RKO (cell line): ENCODE results near the gene TUBA3E.
"Not testable (repeated sequence)": the region's sequence is repeated elsewhere in the genome, so short reads cannot be mapped to it uniquely, and the experiment has no call there.

Experiments used
- DNase-seq: peaks from one replicate; pipeline ENCODE4 v3.0.0-alpha.2; 2016; ENCODE audit warnings: low spot score

TUBA3E gene

DNA sequence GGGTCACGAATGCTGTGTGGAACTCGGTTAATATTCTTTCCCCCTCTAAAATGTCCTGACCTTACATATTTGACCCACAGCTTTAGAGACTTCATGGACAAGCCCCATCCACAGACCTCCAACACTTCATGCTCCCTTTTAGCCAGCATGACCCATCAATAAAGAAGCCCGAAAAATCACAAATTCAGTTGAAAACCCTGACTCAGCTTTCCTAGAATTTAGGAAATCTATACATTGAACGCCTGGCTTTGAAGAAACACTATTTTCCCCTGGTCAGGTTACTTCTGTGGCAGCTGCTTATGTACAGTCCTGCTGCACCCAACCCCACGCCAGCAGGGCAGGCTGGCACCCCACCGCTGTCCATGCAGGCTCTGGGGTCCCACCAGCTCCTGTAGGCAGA is 6.9 kb downstream of the TUBA3E start:
- not testable (repeated sequence) for DNase-seq

DNA sequence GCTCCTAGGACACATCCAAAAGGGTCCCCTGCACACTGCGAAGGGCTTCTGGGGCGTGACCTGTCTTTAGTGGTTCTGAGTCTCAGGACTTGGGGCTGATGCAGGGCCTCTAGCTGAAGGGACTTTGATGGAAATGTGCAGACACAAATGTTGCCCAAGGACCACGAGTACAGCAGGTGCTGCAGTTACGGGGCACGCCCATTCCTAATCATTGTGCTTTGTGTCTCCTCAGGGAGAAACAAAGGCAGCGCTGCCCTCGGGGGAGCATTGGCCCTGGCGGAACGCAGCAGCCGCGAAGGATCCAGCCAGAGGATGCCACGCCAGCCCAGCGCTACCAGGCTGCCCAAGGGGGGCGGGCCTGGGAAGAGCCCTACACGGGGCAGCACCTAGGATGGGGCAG is 8.0 kb downstream of the TUBA3E start:
- DNase-seq = no peak

DNA sequence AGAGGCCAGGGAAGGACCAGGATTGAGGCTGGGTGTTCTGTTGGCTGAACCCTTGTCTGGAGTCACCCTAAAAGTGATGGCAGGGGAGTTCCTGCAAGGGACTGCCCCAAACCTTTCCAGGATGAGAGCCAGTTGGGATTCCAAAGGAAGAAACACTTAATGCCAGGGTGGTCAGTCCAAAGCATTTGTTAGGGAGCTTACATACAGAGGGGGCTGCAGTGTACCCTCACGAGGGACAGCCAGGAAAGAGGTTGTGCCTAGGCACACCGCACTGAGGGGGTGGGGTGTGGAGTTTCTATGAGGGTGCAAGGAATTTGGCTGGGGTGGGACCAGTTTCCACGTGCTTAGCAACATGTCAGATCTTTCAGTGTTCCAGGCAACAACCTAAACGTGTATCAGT is 9.3 kb downstream of the TUBA3E start:
- not testable (repeated sequence) for DNase-seq

DNA sequence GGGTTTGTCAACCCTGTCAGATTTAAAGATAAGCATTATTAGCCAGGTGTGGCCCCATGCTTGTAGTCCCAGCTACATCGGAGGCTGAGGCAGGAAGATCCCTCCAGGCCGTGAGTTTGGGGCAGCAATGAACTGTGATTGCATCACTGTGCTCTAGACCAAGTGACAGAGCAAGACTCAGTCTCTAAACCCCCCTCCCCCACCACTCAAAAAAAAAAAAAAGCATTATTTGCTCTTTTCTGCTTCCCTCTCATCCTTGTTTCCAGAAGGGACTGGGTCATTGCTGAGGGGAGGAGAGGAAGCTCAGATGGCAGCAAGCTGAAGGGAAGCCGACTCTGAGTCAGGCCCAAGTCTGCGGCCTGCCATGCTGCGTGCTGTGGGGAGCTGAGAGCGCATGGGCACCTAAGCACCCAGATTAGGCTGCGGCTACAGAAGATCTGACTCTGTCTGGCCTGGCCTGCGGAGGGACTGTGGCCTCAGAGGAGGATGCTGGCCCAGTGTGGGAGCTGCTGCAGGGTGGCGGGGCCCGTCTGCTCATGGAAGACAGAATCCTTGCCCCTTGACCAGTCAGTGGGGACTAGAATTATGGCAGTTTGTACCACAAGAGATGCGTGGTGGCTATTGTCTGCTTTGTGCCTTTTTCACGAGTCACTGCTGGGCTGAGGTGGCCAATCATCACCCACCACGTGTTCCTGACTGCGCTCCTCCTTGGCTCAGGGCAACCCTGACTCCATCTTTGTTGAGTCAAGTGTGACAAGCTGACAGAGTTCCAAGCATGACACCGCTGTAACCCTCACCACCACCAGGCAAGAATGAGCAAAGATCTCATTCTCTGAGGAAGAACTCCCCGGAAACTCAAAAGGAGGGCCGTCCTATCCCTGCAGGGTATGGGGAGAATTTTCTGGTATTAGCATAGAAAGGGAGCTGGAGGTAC is 10.1 kb downstream of the TUBA3E start:
- DNase-seq = not testable (repeated sequence)

DNA sequence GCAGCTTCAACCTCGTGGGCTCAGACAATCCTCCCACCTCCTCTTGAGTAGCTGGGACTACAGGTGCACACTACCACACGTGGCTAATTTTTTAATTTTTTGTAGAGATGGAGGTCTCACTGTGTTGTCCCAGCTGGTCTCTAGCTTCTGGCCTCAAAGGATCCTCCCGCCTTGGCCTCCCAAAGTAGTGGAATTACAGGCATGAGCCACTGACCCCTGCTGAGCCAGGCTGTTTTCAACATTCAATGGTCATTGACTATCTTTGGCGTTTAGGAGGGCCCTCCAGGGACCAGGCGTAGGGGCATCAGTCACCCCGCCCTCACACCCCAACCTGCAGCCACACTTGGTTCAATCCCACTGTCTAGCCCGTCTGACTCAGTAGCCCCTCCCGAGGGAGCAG is 11.0 kb downstream of the TUBA3E start:
- DNase-seq = no peak

DNA sequence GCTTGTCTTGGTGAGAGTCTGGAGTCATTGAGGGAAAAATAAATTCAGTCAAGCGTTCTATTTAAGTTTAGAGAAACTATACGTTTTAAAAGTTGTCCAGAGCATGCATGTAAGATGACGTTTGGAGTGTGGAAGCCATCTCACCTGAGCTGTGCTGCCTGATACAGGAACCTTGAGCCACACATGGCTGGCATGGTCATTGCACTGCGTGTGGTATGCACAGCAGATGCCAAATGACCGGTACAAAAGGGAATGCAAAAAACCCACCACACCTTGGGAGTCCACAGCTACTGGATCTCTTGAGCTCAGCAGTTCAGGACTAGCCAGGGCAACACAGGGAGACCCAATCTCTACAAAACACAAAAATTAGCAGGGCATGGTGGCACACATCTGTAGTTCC is 11.8 kb downstream of the TUBA3E start:
- DNase-seq = no peak

DNA sequence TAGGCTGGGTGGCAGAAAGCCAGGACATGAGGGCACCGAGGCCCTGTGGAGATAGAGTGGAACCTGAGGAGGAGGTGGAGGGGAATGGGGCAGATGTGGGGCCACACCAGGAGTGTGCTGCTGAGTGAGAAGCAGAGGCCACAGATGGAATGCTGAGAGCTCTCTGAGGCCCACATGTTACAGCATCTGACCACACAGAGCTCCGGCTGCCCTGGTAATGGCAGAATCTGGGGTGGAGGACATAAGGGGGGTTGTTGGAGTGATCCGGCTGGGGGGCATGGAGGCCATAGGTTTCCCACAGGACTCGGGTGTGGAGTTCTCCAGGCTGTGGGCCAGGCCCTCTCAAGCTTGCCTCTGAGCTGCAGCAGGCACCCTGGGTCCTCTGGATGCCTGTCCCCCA is 12.3 kb downstream of the TUBA3E start:
- DNase-seq = no peak

DNA sequence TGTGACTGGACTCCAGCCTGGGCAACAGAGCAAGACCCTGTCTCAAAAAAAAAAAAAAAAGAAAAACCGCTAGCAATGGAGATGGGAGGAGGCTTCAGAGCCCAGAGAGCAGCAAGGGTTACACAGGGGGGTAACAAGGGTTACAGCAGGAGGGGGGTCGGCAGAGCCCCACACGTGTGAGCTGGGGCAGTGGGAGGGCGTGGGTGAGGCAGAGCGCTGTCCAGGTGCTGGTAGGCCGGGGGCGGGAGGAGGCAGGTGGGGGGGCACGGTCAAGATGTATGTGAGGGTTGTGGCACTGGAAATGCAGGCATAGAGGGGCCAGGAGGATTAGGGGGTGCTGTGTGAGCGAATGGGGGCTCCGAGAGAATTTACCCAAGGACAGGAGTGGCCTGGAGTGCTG is 12.8 kb downstream of the TUBA3E start:
- DNase-seq = no peak

DNA sequence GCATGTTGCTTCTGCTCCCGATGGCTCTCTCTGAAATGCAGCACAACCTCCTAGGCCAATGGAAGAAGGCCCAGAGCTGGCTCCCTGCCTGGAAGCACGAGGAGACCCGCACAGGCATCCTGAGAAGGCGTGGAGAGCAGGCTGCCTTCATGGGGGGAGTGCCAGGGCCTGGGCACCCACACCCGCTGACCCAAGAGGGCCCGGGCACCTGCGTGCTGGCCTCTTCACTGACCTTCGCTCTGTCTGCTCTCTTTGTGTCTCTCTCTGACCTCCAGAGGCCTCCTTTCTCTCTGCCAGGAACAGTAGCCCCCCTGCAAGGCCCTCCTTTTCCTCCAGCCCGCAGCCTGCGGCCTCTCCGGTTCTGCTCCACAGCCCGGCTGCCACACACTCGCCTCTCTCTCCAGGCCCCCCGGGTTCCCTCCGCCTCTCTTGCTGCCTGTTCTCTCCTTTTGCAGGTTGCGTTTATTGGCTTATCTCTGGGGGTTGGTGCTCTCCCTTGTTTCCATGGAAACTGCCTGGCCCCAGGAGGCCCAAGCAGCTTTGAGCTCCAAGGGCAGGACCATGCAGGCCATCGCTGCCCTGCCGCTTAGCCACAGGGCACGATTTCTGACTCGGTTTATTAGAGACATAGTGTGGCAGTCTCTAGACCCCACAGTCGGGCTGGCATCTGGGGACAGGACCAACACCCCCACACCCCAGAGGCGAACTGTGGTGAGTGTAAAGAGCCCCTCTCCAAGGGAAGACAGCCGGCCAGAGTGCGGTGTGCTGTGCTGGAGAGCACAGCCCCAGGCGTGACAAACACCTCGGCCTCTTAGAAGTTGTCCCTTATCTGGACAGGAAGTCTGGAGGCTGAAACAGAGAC is 14.5 kb downstream of the TUBA3E start:
- DNase-seq = no peak

DNA sequence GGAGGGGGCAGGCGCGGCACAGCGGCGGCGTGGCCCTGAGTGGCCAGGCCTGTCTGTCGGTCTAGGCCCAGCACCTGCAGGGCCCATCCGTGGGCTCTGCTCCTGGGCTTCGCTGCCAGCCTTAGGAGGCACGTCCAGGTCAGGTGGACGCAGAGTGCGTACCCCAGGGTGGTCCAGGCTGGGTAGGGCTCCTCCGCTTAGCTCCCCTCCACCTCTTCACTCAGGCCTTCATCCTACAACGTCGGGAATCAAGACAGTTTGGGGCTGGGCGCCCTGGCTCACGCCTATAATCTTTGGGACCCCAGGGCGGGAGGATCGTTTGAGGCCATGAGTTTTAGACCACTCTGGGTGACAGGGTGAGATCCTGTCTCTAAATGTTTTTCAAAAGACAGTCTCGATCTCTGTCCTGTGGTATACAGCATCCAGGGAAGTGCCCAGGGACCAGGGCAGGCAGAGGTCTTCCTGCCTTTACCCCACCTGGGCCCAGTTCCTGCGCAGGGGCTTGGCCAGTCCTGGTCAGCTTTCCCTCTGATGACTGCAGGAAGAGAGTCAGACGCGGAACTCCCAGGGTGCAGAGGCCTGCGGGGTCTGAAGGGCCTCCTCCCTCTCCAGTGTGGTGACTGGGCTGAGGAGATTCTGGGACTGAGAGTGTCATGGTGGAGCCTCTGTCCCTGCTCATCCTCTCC is 15.3 kb downstream of the TUBA3E start:
- peak; percentile 52 for DNase-seq

DNA sequence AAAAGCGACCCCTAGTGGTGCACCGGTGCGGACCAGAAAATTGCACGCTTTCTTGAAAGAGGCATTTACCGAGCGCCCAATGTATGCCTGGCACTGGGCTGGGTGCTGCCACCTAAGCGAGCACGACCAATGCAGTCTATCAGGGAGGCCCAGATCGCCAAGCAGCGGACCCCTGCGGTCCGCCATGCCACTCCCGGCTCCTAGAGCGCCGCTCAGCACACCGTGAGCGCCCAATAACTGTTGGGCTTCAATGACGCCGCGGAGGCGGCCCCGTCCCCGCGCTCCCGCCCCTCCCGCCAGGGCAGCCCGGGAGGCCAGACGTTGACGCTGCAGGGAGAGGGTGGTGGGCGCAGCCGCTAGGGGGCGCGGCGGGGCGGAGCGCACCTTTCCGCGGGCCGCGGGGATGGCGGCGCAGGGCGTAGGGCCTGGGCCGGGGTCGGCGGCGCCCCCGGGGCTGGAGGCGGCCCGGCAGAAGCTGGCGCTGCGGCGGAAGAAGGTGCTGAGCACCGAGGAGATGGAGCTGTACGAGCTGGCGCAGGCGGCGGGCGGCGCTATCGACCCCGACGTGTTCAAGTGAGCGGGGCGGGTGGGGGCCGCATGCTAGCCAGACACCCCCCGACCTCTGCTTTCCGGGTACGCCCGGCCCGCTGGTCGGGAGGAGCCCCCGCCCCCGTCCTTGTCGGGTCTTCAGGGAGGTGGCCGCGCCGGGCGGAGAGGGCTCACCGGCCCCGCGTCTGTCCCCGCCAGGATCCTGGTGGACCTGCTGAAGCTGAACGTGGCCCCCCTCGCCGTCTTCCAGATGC is 16.2 kb downstream of the TUBA3E start, which contains the start of gene MZT2B:
Gene MZT2B (plus strand): TSS at position 383 of the 803 bp plus-strand sequence. CDS start 21 bp downstream, at position 404.
- DNase-seq = peak; percentile 87

DNA sequence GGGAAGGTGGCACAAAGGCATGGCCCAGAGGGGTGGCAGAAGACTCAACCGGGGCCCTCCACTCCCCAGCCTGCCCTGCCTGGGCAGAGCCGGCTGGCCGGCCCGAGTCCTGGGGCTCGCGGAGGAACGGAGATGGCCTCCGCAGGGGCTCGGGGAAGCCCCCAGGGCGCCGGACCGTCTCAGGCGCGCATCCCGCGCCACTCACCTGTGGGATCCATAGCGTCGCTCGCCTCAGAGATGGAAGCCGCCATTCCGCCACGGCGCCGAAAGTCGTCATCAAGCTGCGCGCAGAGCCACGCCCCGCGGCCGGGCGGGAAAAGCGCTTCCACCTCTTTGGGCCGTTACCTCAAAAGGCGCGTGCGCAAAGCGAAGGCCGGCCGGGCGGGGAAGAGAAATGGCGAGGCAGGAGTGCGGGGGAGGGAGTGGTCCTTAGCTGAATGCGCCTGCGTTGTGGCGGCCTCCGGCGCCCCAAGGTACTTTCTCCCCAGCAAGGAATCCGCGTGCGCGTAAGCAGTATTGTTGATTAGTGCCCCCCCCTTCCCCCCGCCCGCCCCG is 16.8 kb downstream of the TUBA3E start, which contains the start of gene SMPD4:
Gene SMPD4 (minus strand): TSS at position 278 of the 555 bp plus-strand sequence. CDS start 5,010 bp downstream, outside the sequence.
- DNase-seq = peak; percentile 93

DNA sequence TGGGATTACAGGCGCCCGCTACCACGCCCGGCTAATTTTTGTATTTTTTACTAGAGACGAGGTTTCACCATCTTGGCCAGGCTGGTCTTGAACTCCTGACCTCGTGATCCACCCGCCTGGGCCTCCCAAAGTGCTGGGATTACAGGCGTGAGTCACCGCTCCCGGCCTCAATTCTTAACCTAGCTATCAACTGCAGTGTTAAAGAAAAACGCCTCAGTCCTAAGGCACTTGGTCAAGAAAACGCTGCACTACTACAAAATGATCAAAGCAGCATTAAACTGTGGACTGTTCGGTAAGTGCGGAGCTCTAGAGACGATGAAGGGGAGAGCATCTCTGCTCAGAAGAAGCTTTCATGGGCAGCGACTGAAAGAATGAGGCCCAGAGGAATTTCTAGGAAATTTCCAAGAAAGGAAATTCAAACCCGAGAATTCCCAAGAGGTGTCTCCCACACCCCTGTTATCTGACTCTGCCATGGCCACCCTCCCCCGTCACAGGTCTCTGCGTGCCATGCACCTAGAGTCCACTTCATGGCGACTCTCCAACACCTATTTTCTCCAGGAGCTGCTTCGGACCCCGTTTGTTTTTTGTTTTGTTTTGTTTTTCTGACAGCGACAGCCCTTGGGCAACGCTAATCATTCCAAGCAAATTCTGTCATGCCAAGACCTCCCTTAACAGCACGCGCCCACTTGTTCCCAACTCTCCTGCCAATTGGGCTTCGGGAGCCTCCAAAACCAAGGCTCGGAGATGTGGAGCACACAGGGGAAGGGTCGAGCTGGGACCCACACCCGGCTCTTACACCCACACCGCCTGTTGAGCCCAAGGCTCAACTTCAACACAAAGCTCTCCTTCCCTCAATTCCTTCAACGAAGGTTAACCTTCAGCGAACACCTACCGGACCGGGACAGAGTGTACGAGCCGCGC is 17.6 kb downstream of the TUBA3E start:
- DNase-seq = peak; percentile 66

DNA sequence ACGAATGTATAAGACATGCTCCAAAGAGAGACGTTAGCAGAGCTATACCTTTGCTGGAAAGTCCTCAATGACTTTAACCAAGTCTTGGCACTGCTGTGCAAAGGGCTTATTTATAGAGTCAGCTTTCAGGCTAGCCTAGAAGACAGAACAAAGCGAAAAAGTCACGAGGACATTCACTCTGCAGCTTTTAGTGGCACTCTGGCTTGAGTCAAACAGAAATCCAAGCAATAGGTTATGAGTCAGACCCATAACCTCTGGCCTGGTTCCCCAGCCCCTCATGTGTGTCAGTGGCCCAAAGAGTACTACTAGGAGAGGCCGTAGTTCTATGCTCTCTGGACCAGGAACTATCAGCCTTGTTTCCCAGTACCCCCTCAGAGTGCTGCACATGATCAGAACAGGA is 23.4 kb downstream of the TUBA3E start:
- DNase-seq = not testable (repeated sequence)

DNA sequence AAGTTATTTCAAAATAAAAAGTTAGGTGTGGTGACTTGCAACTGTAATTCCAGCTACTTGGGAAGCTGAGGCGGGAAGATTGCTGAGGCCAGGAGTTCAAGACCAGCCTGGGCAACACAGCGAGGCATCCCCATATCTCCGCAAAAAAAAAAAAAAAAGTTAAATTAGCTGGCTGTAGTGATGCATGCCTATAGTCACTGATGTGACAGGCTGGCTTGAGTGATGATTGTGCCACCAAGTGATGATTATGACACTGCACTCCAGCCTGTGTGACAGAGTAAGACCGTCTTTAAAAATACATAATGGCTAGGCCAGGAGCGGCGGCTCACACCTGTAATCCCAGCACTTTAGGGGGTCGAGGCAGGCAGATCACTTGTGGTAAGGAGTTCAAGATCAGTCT is 28.3 kb downstream of the TUBA3E start:
- no peak for DNase-seq

DNA sequence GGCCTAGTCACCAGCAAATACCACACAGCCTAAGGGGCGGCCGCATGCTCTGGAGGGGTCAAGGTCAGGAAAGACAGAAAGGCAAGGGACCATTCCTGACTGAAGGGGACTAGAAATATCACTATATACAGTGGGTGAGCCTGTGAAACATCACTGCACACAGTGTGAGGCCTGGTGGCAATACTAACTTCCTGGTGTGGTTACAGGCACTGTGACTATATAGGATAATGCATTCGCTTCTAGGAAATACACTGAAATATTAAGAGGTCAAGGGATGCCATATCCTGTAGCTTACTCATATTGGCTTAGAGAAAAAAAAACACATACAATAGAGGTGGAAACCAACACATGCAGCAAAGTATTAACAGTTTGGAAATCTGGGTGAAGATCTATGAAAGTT is 29.1 kb downstream of the TUBA3E start:
- DNase-seq = not testable (repeated sequence)

DNA sequence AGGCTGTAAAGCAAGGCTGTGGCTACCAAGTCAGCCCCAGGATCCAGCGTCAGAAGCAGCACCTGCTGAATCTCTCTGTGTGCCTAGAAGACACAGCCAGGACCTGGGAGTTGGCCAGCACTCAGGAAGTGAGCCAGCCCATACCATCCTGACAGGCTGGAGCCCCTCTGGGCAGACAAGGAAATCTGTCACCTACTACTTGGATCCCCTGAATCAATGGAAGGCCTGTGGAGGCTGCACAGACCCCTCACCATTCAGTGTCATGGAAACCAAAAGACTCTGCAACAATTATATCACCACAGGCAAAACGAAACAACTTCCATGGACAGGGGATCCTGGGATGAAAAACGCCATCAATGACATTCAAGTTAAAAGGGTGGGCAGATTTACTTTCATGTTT is 31.6 kb downstream of the TUBA3E start:
- DNase-seq = not testable (repeated sequence)

DNA sequence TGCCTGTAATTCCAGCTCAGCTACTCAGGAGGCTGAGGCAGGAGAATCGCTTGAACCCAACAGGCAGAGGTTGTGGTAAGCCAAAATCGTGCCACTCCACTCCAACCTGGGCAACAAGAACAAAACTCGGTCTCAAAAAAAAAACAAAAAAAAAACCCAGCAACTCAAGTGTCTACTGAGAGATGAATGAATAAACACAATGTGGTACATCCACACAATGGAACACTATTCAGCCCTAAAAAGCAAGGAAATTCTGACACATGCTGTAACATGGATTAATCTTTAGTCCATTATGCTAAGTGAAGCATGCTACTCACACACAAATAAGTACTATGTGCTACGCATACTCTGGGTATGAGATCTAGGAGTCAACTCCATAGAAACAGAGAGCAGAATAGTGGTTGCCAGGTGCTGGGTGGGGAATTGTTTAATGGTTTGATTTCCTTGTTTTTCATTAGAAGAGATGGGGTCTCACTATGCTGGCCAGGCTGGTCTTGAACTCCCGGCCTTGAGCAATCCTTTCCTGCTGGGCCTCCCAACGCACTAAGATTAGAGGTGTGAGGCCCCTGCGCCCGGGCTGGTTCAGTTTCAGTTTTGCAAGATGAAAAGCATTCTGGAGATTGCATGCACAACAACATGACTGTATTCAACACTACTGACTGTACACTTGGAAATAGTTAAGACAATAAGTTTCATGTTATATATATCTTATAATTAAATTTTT is 32.8 kb downstream of the TUBA3E start:
- no peak for DNase-seq

DNA sequence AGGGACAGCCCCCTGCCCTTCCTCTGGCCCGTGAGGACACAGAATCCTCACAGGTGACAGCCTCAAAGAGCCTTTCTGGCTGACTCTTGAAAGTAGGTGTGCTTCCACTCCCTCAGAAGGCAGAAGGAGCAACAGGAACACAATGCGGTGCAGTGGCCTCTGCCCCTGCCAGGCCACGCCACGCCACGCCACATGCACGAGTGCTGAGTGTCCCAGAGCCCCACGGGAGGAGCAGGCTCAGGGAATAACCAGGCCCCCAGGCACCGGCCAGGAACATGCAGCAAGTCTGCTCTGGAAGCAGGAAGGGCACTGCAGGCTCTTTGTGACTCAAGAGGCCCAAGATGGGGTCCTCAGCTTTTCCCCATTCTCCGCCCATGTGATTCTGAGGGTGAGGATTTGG is 35.3 kb downstream of the TUBA3E start:
- no peak for DNase-seq
